ENCODE measurements around the gene PDLIM1. TPM values are rescaled to one million over a fixed set of nuclear protein-coding genes. Genes with fewer than 3 reads are reported as not detected.

PDLIM1 gene
- total RNA-seq, 1 donor from 2014 or later, result 113 TPM

- Mint-ChIP-seq H3K4me3 (ENCODE audit: low read depth) (no peak overlapping the region), H3K4me1 (ENCODE audit: low read depth) (peaks cover 19% of the 10 kb centered on the region), H3K9me3 (ENCODE audit: low read depth) (no peaks in the 10 kb centered on the region), H3K27ac (no peak overlapping the region), H3K36me3 (ENCODE audit: insufficient read depth) (peaks cover 10% of the 10 kb centered on the region), H3K27me3 (peaks cover 4% of the 10 kb centered on the region)
- TF ChIP-seq, protein P1, sequence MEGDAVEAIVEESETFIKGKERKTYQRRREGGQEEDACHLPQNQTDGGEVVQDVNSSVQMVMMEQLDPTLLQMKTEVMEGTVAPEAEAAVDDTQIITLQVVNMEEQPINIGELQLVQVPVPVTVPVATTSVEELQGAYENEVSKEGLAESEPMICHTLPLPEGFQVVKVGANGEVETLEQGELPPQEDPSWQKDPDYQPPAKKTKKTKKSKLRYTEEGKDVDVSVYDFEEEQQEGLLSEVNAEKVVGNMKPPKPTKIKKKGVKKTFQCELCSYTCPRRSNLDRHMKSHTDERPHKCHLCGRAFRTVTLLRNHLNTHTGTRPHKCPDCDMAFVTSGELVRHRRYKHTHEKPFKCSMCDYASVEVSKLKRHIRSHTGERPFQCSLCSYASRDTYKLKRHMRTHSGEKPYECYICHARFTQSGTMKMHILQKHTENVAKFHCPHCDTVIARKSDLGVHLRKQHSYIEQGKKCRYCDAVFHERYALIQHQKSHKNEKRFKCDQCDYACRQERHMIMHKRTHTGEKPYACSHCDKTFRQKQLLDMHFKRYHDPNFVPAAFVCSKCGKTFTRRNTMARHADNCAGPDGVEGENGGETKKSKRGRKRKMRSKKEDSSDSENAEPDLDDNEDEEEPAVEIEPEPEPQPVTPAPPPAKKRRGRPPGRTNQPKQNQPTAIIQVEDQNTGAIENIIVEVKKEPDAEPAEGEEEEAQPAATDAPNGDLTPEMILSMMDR (IDR thresholded peaks at IDR 0.05; ENCODE audit: unreplicated experiment), result no peak
- DNase-seq (ENCODE audit: low spot score, unreplicated experiment), result no peak
These were observed 35.1 kb upstream of the PDLIM1 start for GRCh38 chr10:95325863-95326262.

GRCh38 chr10:95324436-95325268 lies 33.8 kb upstream of the PDLIM1 start:
- Mint-ChIP-seq H3K4me1 (ENCODE audit: low read depth) (peaks cover 15% of the 10 kb centered on the region), H3K27me3 (peaks cover 2% of the 10 kb centered on the region), H3K9me3 (ENCODE audit: low read depth) (no peaks in the 10 kb centered on the region), H3K27ac (no peak overlapping the region), H3K36me3 (ENCODE audit: insufficient read depth) (peaks cover 12% of the 10 kb centered on the region), H3K4me3 (ENCODE audit: low read depth) (no peak overlapping the region)
- TF ChIP-seq, protein P1 (IDR thresholded peaks at IDR 0.05; ENCODE audit: unreplicated experiment), result no peak
- DNase-seq (ENCODE audit: low spot score, unreplicated experiment), result no peak

DNA sequence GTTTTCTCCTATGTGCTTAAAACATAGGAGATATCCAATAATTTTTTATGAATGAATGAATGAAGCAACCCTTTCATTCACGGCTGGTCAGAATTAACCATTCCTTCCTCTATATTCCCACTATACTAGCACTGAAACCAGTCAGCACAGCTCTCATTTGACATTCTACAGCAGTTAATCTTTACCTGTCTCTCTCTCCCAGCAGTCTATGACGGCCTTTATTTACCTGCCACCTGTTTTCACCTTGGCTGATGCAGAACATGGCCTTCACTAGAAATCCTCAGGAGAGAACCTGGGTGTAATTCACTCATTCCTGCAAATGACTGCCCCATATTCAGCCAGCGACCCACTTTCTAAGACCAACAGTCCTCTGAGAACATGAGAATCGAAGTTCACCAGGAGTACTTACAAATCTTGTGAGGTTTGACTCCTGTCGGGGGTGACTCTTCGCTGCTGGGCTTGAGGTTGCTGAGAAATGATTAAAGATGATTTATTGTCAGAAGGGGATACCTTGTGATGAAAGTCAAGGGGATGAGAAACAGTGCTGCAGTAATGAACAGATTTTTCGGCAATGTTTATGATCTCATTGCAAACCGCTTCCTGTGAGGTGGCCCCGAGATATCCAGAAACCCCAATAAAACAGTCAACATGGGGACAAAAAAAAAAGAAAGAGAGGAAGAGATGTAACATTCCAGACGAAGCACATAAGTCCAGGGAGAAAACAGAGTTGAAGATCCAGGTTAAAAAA lies 30.9 kb upstream of the PDLIM1 start:
- Mint-ChIP-seq H3K4me3 (ENCODE audit: low read depth) (no peak overlapping the region), H3K27me3 (no peaks in the 10 kb centered on the region), H3K4me1 (ENCODE audit: low read depth) (peaks cover 15% of the 10 kb centered on the region), H3K9me3 (ENCODE audit: low read depth) (no peaks in the 10 kb centered on the region), H3K36me3 (ENCODE audit: insufficient read depth) (peaks cover 7% of the 10 kb centered on the region), H3K27ac (peak overlapping the region; percentile 3)
- TF ChIP-seq, protein P1 (IDR thresholded peaks at IDR 0.05; ENCODE audit: unreplicated experiment), result no peak
- no peak for DNase-seq (ENCODE audit: low spot score, unreplicated experiment)

- Mint-ChIP-seq H3K4me1 (ENCODE audit: low read depth) (peaks cover 28% of the 10 kb centered on the region), H3K27ac (no peak overlapping the region)
These were observed 28.4 kb upstream of the PDLIM1 start for GRCh38 chr10:95319239-95319638.

GRCh38 chr10:95315509-95315908 lies 24.7 kb upstream of the PDLIM1 start:
- no peak overlapping the region for H3K4me3 Mint-ChIP-seq (ENCODE audit: low read depth)
- no peaks in the 10 kb centered on the region for H3K27me3 Mint-ChIP-seq
- peaks cover 35% of the 10 kb centered on the region for H3K4me1 Mint-ChIP-seq (ENCODE audit: low read depth)
- no peak overlapping the region for H3K27ac Mint-ChIP-seq
- no peaks in the 10 kb centered on the region for H3K9me3 Mint-ChIP-seq (ENCODE audit: low read depth)
- peaks cover 2% of the 10 kb centered on the region for H3K36me3 Mint-ChIP-seq (ENCODE audit: insufficient read depth)
- TF ChIP-seq, protein P1 (IDR thresholded peaks at IDR 0.05; ENCODE audit: unreplicated experiment), result no peak
- DNase-seq (ENCODE audit: low spot score, unreplicated experiment), result no peak

More at GRCh38 chr10:95319239-95319638, 28.4 kb upstream of the PDLIM1 start:
- Mint-ChIP-seq H3K36me3 (ENCODE audit: insufficient read depth) (peaks cover 7% of the 10 kb centered on the region), H3K4me3 (ENCODE audit: low read depth) (no peak overlapping the region), H3K27me3 (no peaks in the 10 kb centered on the region), H3K9me3 (ENCODE audit: low read depth) (no peaks in the 10 kb centered on the region)
- DNase-seq (ENCODE audit: low spot score, unreplicated experiment), result no peak
- TF ChIP-seq, protein P1 (IDR thresholded peaks at IDR 0.05; ENCODE audit: unreplicated experiment), result no peak

Measured in progenitor cell of endocrine pancreas (in vitro differentiated cells).